SIG-M5 treated with dmso at 0.1 percent for 504 hours (cell line): ENCODE data around the gene LPAR2.

Experiments used
- DNase-seq: peaks from one replicate; lab custom pipeline; 2025; ENCODE audit not compliant: unreplicated experiment; lab: John Stamatoyannopoulos, UW

Gene LPAR2

GRCh38 chr19:19654441-19654840, 26.4 kb upstream of the LPAR2 start:
- DNase-seq = no peak

- DNase-seq = no peak
These were observed 25.7 kb upstream of the LPAR2 start for GRCh38 chr19:19653597-19654147.

GRCh38 chr19:19652482-19653295, 24.7 kb upstream of the LPAR2 start:
- DNase-seq = no peak

DNA sequence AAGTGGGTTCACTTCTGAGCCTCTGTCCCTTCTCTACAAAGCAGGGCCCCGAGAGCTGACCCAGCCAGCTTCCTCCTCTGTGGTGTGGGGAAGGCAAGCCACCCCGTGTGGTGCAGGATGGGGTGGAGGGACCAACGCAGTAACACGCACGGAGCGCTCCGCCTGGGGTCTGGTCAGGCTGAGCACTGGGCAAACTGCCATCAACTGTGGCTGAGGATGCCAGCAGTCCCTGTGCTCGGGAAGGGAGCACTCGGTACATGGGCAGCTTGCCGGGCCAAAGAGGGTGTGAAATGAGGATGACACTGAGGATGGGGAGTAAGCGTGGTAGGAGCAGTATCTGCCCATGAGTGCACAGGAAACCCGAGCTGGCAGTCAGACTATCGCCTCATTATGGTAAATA, 23.1 kb upstream of the LPAR2 start:
- no peak for DNase-seq

GRCh38 chr19:19650331-19650730, 22.3 kb upstream of the LPAR2 start:
- peak; percentile 7 for DNase-seq

DNA sequence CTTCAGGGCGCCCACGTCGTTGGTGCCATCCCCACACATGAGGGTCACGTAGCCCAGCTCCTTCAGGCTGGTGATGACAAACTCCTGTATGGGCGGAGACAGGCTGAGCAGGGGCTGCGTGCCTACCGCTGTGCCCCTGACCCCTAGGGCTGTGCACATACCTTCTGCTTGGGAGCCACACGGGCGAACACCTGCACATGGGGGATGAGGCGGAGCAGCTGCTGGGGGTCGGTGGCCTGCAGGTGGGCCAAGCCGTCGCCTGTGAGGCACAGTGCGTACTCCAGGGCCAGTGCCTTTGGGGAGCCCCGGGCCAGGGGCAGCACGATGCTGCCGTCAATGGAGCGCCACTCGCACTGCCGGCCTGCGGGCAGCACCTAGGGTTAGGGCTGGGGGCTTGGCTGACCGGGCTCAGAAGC, 21.6 kb upstream of the LPAR2 start:
- DNase-seq = no peak

DNA sequence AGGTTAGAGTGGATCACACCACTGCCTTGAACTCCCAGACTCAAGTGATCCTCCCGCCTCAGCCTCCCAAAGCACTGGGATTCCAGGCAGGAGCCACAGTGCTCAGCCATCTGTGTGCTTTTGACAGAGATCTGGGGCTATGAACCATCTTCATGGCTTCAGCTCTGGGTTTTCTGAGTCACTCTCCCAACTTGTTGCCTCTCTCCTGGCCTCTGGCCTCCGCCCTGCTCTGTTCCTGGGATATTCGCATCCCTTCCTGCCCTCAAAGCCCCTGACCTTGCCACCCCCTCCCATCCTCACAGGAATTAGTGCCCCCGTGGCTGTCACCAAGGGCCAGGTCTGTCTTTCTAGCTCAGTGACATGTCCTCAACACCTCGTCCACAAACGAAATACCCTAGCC, 21.1 kb upstream of the LPAR2 start:
- no peak for DNase-seq

GRCh38 chr19:19647037-19647835, 19.2 kb upstream of the LPAR2 start:
- no peak for DNase-seq

DNA sequence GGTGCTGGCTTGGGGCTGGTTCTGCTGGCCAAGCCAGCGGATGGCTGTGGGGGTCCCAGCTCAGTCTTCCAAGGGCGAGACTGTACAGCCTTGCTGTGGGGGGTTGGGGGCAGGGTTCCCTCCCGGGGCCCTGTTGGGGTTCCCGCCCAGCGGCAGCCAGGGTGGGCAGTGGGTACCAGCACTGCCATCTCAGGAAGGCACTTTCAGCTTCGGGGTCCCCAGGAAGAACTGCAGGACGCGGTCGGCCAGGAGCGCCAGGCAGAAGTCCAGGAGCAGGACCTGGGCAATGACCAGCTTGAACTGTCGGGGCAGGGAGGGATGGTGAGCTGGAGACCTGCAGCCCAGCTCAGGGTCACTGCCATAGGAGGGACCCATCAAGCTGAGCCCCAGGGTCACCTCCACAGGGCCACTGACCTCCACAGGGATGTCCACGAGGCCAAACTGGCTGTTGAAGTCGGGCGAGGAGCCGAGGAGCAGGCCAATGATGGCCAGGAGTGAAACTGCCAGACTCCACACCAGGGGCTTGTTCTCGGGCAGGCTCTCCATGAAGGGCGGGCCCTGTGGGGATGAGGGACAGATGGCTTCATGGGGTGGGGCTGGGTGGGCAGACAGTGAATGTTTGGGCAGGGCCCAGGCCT, 17.3 kb upstream of the LPAR2 start:
- no peak for DNase-seq

GRCh38 chr19:19644054-19644388, 16.0 kb upstream of the LPAR2 start:
- DNase-seq = no peak

- peak; percentile 76 for DNase-seq
These were observed 15.4 kb upstream of the LPAR2 start, which contains the start of gene GMIP for GRCh38 chr19:19643158-19644053. GMIP (minus strand) TSS chr19:19643657; CDS start chr19:19643529, 128 bp downstream.

DNA sequence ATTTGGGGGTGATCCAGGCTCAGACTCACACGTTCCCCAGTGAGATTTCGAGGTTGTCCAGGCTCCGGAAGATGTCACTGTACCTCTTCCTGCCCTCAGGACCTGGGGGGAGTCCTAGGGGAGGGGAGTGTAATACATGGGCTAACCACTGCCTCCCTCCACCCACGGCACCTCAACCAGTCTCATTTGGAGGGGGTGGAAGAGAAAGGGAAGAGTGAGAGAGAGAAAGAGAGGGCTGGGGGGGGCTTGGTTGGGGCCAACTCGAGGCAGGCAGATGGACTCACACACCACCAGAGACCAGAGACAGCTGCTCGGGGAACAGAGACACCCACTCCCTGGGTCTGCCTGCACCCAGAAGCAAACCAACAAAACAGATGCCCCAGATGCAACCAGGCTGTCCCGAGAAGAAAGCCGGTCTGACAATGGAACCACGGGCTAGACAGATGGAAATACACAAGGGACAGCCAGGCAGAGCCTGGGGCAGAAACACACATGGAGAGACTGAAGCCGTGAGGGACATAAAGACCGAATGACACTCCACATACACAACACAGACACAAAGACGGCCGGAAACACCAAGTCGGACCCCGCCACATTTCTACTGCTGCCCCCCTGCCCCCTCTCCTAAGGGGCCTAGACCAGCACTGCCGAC, 14.6 kb upstream of the LPAR2 start:
- peak; percentile 25 for DNase-seq

- no peak for DNase-seq
These were observed 9.7 kb upstream of the LPAR2 start for GRCh38 chr19:19637523-19638251.

GRCh38 chr19:19637186-19637522, 9.1 kb upstream of the LPAR2 start:
- DNase-seq = no peak

- no peak for DNase-seq
These were observed 8.7 kb upstream of the LPAR2 start for GRCh38 chr19:19636573-19637185.

DNA sequence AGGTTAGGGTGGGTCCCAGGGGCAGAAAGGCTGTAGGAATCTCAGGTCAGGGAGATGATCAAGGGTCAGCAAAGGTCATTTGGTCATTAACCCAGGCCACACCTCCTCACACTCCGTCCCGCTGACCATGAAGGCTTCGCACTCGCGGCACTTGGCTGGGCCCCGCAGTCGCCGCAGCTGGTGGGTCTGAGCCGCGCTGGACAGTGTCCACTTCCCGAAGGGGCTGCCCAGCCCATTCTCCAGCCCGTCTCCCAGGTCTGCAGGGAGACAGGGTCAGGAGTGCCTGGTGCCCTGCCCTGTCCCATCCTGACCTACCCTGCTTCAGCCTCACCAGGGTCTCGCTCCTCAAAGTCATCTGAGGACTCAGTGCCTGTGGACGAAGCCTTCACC, 7.3 kb upstream of the LPAR2 start:
- DNase-seq = no peak

- DNase-seq = no peak
These were observed 6.7 kb upstream of the LPAR2 start for GRCh38 chr19:19634516-19635312.
